Measurements from ENCODE around the gene TBCD. TPM values are rescaled to one million over a fixed set of nuclear protein-coding genes. Genes with fewer than 3 reads are reported as not detected.

The TBCD gene
- polyA plus RNA-seq, 1 donor from 2014 or later: 19.4 TPM

- no peak overlapping the region for H3K27ac Mint-ChIP-seq
- no peak overlapping the region for H3K4me3 Mint-ChIP-seq
- peaks cover 8% of the 10 kb centered on the region for H3K36me3 Mint-ChIP-seq
- H3K9me3 Mint-ChIP-seq: peaks cover 0 to 2% (median 0%) of the 10 kb centered on the region in 3 donors
- no peaks in the 10 kb centered on the region for H3K27me3 Mint-ChIP-seq
- peaks cover 4 to 16% (median 11%) of the 10 kb centered on the region in 3 donors for H3K4me1 Mint-ChIP-seq
These were observed 63.0 kb downstream of the TBCD start for GRCh38 chr17:82814834-82815233.

GRCh38 chr17:82815354-82815753 lies 63.5 kb downstream of the TBCD start:
- Mint-ChIP-seq H3K27ac (no peak overlapping the region), H3K9me3 (peaks cover 0 to 4% (median 3%) of the 10 kb centered on the region in 3 donors), H3K4me3 (peak overlapping the region in 1 of 4 donors; percentile 37), H3K27me3 (no peaks in the 10 kb centered on the region), H3K4me1 (peaks cover 6 to 18% (median 14%) of the 10 kb centered on the region in 3 donors), H3K36me3 (peaks cover 11% of the 10 kb centered on the region)

- Mint-ChIP-seq H3K27ac (no peak overlapping the region), H3K36me3 (peaks cover 13% of the 10 kb centered on the region), H3K4me3 (no peak overlapping the region), H3K9me3 (peaks cover 0 to 6% (median 5%) of the 10 kb centered on the region in 3 donors), H3K4me1 (peaks cover 9 to 20% (median 14%) of the 10 kb centered on the region in 3 donors), H3K27me3 (no peaks in the 10 kb centered on the region)
These were observed 64.0 kb downstream of the TBCD start for GRCh38 chr17:82815790-82816305.

GRCh38 chr17:82816358-82816757 lies 64.5 kb downstream of the TBCD start:
- Mint-ChIP-seq H3K36me3 (peaks cover 15% of the 10 kb centered on the region), H3K27ac (no peak overlapping the region), H3K9me3 (peaks cover 0 to 6% (median 5%) of the 10 kb centered on the region in 3 donors), H3K4me1 (peaks cover 9 to 20% (median 16%) of the 10 kb centered on the region in 3 donors), H3K27me3 (no peaks in the 10 kb centered on the region), H3K4me3 (no peak overlapping the region)

DNA sequence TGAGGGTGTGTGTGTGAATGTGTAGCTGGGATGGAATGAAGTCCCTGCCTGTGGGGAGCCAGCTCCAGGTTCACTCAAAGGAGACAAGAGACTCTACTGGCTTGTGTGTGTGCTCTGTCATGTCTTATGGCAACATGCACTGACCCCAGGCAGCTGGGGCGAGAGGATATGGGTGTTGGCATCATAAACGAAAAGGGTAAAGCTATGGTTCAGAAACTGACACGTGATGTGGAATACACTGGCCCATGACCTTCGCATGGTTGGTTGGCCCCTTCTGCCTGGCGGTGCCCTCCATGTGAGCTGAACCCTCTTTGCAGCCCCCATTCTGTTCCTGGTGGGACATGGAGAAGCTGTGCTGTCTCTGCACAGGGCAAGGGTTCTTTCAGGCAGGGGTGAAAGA lies 66.1 kb downstream of the TBCD start:
- H3K27me3 Mint-ChIP-seq: no peaks in the 10 kb centered on the region
- H3K27ac Mint-ChIP-seq: no peak overlapping the region
- H3K4me3 Mint-ChIP-seq: no peak overlapping the region
- H3K9me3 Mint-ChIP-seq: peaks cover 0 to 6% (median 5%) of the 10 kb centered on the region in 3 donors
- H3K36me3 Mint-ChIP-seq: peaks cover 15% of the 10 kb centered on the region
- H3K4me1 Mint-ChIP-seq: peaks cover 9 to 20% (median 16%) of the 10 kb centered on the region in 3 donors

- H3K27ac Mint-ChIP-seq: peak overlapping the region in 2 of 3 donors; percentile 2 to 67
- peaks cover 0 to 6% (median 5%) of the 10 kb centered on the region in 3 donors for H3K9me3 Mint-ChIP-seq
- H3K4me3 Mint-ChIP-seq: peak overlapping the region in 2 of 4 donors; percentile 0 to 62
- peaks cover 9 to 17% (median 16%) of the 10 kb centered on the region in 3 donors for H3K4me1 Mint-ChIP-seq
- peaks cover 16% of the 10 kb centered on the region for H3K36me3 Mint-ChIP-seq
- H3K27me3 Mint-ChIP-seq: no peaks in the 10 kb centered on the region
These were observed 68.7 kb downstream of the TBCD start for GRCh38 chr17:82820278-82821251.

DNA sequence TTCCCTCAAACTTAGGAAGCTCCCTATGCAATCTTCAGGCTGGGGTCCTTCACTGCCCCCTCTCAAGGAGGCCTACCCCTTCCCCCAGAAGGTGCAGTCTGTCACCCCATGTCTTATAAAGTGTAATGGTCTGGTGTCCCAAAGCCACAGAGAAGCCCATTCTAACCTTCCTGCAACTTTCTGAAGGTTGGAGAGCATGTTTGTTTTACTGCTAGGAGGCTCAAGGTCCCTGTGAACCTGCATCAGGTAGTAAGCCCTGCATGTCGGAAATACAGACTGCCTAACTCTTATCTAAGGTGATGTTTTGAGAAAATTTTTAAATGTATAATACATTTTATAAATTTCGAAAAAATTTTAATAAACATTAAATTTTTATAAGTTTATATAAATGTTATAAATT lies 69.7 kb downstream of the TBCD start:
- H3K4me1 Mint-ChIP-seq: peaks cover 9 to 17% (median 16%) of the 10 kb centered on the region in 3 donors
- peak overlapping the region in 1 of 3 donors; percentile 2 for H3K27ac Mint-ChIP-seq
- no peak overlapping the region for H3K4me3 Mint-ChIP-seq
- H3K27me3 Mint-ChIP-seq: no peaks in the 10 kb centered on the region
- H3K9me3 Mint-ChIP-seq: peaks cover 0 to 6% (median 5%) of the 10 kb centered on the region in 3 donors
- H3K36me3 Mint-ChIP-seq: peaks cover 18% of the 10 kb centered on the region

GRCh38 chr17:82822281-82822680 lies 70.4 kb downstream of the TBCD start:
- no peaks in the 10 kb centered on the region for H3K27me3 Mint-ChIP-seq
- peak overlapping the region in 1 of 3 donors; percentile 67 for H3K27ac Mint-ChIP-seq
- peaks cover 9 to 17% (median 16%) of the 10 kb centered on the region in 3 donors for H3K4me1 Mint-ChIP-seq
- H3K9me3 Mint-ChIP-seq: peaks cover 0 to 6% (median 5%) of the 10 kb centered on the region in 3 donors
- H3K36me3 Mint-ChIP-seq: peaks cover 18% of the 10 kb centered on the region
- H3K4me3 Mint-ChIP-seq: no peak overlapping the region

- Mint-ChIP-seq H3K36me3 (peaks cover 18% of the 10 kb centered on the region), H3K9me3 (peaks cover 0 to 5% (median 5%) of the 10 kb centered on the region in 3 donors), H3K27ac (no peak overlapping the region), H3K4me1 (peaks cover 6 to 13% (median 13%) of the 10 kb centered on the region in 3 donors), H3K27me3 (no peaks in the 10 kb centered on the region), H3K4me3 (no peak overlapping the region)
These were observed 71.1 kb downstream of the TBCD start for GRCh38 chr17:82823004-82823403.

GRCh38 chr17:82825540-82826124 lies 73.8 kb downstream of the TBCD start:
- Mint-ChIP-seq H3K27ac (no peak overlapping the region), H3K4me3 (no peak overlapping the region), H3K27me3 (no peaks in the 10 kb centered on the region), H3K4me1 (peaks cover 0 to 2% (median under 1%) of the 10 kb centered on the region in 3 donors), H3K9me3 (peaks cover 0 to 1% (median 0%) of the 10 kb centered on the region in 3 donors), H3K36me3 (peaks cover 7% of the 10 kb centered on the region)

DNA sequence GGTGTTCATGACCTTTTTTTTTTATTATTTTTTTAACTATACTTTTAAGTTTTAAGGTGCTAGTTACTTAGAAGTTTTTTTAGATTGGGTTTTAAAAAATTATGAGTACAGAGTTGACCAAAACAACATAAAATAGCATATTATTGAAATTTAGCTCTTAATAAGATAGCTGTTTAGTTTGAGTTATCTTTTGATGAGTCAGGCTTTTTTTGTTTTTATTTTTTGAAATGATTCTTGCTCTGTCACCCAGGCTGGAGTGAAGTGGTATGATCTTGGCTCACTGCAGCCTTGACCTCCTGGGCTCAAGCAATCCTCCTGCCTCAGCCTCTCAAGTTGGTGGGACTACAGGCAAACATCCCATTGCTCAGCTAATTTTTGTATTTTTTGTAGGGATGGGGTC lies 74.3 kb downstream of the TBCD start:
- peaks cover 0 to under 1% (median 0%) of the 10 kb centered on the region in 3 donors for H3K4me1 Mint-ChIP-seq
- peaks cover 5% of the 10 kb centered on the region for H3K36me3 Mint-ChIP-seq
- H3K27me3 Mint-ChIP-seq: no peaks in the 10 kb centered on the region

DNA sequence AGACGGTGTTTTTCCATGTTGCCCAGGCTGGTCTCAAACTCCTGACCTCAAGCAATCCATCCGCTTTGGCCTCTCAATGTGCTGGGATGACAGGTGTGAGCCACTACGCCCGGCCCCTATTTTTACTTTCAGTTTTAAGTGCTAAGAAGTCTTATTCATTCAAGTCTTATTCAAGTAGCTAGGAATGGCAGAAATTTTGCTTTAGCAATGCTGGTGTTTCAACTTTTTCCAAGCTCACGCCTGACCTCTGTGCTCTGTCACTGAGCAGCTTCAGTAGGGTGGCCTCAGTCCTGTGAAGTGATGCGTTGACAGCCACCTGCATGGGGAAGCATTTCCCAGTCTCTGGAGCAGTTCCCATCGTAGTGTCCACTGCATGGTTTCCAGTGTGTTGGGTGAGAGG lies 75.1 kb downstream of the TBCD start:
- Mint-ChIP-seq H3K9me3 (peaks cover 0 to 1% (median 0%) of the 10 kb centered on the region in 3 donors), H3K27ac (no peak overlapping the region), H3K4me3 (no peak overlapping the region), H3K36me3 (peaks cover 5% of the 10 kb centered on the region), H3K27me3 (no peaks in the 10 kb centered on the region), H3K4me1 (no peaks in the 10 kb centered on the region)

More for the DNA sequence above, 74.3 kb downstream of the TBCD start:
- Mint-ChIP-seq H3K27ac (no peak overlapping the region), H3K4me3 (no peak overlapping the region), H3K9me3 (peaks cover 0 to 1% (median 0%) of the 10 kb centered on the region in 3 donors)

- Mint-ChIP-seq H3K4me1 (no peaks in the 10 kb centered on the region), H3K36me3 (peaks cover 6% of the 10 kb centered on the region), H3K4me3 (no peak overlapping the region), H3K27ac (no peak overlapping the region), H3K9me3 (peaks cover 0 to 1% (median 0%) of the 10 kb centered on the region in 3 donors), H3K27me3 (no peaks in the 10 kb centered on the region)
These were observed 77.1 kb downstream of the TBCD start for GRCh38 chr17:82828875-82829487.

DNA sequence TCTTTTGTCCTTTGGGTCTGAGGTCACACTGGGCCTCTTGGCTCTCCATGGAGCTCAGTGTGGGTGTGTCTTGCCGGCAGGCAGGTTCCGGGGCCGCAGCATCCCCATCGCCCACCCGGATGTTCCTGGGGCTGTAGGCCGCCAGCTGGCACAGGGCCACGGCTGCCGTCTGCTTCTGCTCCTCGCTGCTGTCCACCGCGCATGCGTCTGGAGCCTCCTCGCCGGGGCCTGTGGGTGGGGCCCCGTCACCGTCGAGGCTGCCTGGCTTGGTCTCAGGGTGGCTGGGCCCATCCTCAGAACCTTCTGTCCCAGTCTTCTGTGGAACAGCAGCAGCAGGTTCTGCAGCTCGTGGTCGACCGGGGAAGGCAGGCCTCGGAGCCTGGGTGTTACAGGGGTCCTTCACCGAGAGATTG lies 78.4 kb downstream of the TBCD start:
- Mint-ChIP-seq H3K36me3 (peaks cover 6% of the 10 kb centered on the region), H3K27ac (no peak overlapping the region), H3K27me3 (no peaks in the 10 kb centered on the region), H3K4me3 (no peak overlapping the region), H3K9me3 (peaks cover 0 to 1% (median 0%) of the 10 kb centered on the region in 3 donors), H3K4me1 (no peaks in the 10 kb centered on the region)
